ENCODE data around the gene SEC24D.
A peak's percentile ranks its signal among the peaks of the same experiment; 100 is the strongest.

Gene SEC24D

DNA sequence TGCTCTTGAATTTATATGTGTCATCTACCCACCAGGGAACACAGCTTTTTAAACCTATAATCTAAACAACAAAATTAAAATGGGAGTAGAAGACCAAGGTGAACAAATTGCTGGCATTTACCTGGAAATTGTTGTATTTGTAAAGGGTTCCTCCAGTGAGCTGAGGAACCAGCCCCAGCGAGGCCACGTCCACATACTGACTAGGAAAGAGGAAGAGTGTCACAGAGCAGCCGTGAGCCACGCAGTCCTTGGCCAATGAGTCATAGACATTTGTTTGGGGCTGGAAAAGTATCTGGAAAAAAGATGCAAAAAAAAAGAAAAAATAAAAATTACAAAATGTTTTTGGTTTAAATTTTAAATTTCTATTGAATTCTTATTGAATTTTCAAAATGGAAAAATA is 92.1 kb downstream of the SEC24D start:
- H3K27ac ChIP-seq = peak overlapping the region; percentile 91; the same call in 1 of the 2 replicates
- TF ChIP-seq, protein P1, sequence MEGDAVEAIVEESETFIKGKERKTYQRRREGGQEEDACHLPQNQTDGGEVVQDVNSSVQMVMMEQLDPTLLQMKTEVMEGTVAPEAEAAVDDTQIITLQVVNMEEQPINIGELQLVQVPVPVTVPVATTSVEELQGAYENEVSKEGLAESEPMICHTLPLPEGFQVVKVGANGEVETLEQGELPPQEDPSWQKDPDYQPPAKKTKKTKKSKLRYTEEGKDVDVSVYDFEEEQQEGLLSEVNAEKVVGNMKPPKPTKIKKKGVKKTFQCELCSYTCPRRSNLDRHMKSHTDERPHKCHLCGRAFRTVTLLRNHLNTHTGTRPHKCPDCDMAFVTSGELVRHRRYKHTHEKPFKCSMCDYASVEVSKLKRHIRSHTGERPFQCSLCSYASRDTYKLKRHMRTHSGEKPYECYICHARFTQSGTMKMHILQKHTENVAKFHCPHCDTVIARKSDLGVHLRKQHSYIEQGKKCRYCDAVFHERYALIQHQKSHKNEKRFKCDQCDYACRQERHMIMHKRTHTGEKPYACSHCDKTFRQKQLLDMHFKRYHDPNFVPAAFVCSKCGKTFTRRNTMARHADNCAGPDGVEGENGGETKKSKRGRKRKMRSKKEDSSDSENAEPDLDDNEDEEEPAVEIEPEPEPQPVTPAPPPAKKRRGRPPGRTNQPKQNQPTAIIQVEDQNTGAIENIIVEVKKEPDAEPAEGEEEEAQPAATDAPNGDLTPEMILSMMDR (conservative IDR thresholded peaks at IDR 0.05) = no peak

DNA sequence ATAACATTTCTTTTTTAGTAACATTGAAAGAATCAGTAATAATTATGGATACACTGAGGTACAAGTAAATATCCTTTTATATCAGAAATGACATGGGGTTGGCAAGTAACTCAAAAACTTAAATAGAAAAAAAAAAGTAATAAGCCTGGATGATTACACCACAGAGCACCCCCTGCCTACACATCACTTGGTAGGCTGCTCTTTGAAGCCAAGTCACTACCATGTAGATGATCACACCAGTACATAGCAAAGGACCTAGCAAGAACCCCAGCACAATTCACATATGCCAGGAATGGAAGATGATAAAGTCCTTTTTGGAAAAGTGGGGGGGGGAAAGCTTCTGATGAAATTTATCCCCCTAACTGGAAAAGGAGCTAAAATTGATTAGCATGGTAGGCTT is 93.9 kb downstream of the SEC24D start:
- TF ChIP-seq, protein P1 (conservative IDR thresholded peaks at IDR 0.05) = no peak

DNA sequence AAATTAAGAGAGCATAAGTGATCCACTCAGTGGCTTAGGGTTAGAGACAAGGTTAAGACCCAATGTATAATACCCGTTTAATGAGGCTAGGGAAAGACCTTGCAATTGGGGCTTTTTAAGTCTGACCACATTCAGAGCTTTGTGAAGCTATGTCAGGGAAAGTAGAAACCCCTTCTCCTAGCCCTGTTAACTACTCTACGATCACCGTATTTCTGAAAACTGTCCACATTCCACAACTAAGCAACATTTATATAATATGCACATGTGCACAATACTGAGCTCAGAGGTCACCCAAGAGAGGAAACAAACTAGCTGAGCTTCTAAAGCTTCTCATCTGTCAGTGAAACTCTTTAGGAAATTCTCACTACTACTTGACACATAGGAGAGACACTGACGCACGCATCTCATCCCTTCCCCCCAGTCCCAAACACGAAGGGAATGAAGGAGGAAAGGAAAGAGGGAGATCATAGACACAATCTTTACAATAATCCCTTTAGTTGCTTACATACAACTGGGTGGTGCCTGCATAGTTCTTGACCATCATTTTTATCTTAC is 94.5 kb downstream of the SEC24D start:
- H3K27ac ChIP-seq = no peak overlapping the region
- TF ChIP-seq, protein P1 (conservative IDR thresholded peaks at IDR 0.05) = no peak

More for the DNA sequence above, 93.9 kb downstream of the SEC24D start:
- no peak overlapping the region for H3K27ac ChIP-seq

DNA sequence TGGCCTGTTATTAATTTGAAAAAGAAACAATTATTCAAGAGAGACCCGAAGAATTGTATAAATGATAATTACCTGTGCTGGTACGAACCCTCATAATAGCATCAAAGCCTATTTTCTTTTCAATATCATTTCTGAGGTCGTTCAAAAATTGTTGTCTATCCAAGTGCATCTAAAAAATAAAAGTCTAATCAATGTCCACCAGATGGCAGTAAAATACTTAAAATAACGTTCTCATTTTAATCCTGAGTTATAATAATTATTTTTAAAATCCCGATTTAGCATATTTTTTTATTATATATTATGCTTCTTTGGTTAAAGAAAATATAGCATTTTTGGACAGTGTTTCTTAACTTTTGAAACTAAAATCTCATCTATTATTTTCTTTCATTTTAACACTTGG is 95.1 kb downstream of the SEC24D start:
- no peak overlapping the region for H3K27ac ChIP-seq
- TF ChIP-seq, protein P1 (conservative IDR thresholded peaks at IDR 0.05) = peak; percentile 55

DNA sequence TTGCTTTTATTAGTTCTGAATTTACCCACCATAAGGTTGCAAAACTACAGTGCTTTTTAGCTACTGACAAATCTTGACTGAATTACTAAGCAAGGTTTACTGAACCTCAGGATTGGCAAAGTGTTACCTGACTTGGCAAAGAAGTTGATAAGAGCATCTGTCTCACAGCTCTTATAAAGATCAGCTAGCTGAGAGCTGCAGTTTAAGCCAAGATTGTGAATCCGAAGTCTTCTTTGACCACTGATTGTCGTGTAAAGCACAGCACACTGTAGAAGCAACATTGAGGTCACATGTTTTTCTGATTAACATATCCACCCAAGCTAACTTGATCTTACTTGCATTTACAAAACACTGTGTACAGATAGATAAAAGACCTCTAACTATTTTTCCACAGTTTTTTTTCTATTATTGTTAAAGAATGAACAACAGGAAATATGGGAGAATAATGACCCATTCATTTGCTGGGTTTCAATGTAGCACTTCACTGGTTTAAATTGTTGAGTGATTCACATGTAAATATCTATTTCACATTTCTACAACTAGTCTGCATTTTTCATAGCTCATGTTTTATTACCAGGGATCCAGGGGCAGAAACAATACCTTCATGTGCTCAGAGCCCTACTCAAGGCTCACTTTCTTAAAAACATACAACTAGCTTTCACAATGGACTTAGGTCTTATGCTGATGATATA is 96.8 kb downstream of the SEC24D start:
- TF ChIP-seq, protein P1 (conservative IDR thresholded peaks at IDR 0.05) = no peak
- no peak overlapping the region for H3K27ac ChIP-seq

DNA sequence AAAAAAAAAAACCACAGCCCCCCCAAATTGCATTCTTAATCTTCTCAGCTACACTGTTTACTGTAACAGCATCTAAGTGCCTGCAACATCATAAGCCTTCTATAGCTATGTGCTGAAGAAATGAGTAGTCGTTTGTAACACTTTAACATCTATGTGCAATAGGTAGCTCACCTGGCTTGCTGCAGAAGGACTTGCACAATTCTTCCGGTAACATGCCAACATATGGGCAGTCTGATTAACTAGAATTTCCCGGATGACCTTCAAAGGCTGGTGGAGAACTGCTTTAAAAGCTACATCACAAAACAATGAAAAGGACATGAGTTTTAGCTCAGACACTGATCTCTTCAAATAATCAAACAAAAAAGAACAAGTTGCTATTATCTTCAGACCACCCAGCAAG is 97.8 kb downstream of the SEC24D start:
- TF ChIP-seq, protein P1 (conservative IDR thresholded peaks at IDR 0.05) = no peak
- no peak overlapping the region for H3K27ac ChIP-seq

DNA sequence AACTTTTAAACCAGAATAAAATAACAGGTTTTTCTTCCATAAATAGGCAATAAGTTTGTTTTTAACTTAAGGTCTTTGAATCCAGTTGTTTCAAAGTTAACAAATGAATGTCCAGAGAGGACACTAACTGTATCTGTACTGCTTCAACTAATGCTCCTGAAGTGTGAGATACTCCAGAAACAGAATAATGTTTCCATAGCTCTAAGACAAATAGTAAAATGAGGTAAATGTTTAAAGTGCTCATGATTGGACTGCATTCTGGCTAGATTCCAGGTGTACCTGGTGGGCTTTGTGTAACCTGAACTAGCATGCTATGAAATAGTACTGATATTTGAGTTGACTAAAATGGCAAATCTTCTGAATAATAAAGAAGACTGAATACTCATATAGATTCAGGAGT is 99.0 kb downstream of the SEC24D start:
- TF ChIP-seq, protein P1 (conservative IDR thresholded peaks at IDR 0.05) = no peak
- H3K27ac ChIP-seq = no peak overlapping the region
